DOHH2 (cell line): ENCODE data around the gene CARD6.
A peak's percentile ranks its signal among the peaks of the same experiment; 100 is the strongest.

Experiments
- CTCF ChIP-seq: fragments of 200-600 bp; sonication (generic); IDR thresholded peaks from one replicate; pipeline ENCODE4 v1.5.1; 2014; ENCODE audit warnings: antibody characterized with exemption, mild to moderate bottlenecking, low read depth, low read length; ENCODE audit not compliant: poor library complexity, severe bottlenecking
- EZH2phosphoT487 ChIP-seq: fragments of 200-600 bp; sonication (generic); IDR thresholded peaks from 2 replicates; pipeline ENCODE4 v1.6.1; 2017; ENCODE audit warnings: borderline replicate concordance, mild to moderate bottlenecking, antibody characterized with exemption, low read length, moderate library complexity, mixed read lengths

GRCh38 chr5:40904994-40905306 lies 63.8 kb downstream of the CARD6 start:
- peak; percentile 34 for TF ChIP-seq CTCF
- TF ChIP-seq EZH2phosphoT487, result no peak
